Activated CD4-positive, CD25-positive, alpha-beta regulatory T cell (primary cell): ENCODE data around the gene FGF5.
"Not testable (repeated sequence)": the region's sequence is repeated elsewhere in the genome, so short reads cannot be mapped to it uniquely, and the experiment has no call there.

Source experiments
- DNase-seq, 4 experiments: peaks; one replicate each; lab custom pipeline; 2025; lab: John Stamatoyannopoulos, UW

The FGF5 gene, protein sequence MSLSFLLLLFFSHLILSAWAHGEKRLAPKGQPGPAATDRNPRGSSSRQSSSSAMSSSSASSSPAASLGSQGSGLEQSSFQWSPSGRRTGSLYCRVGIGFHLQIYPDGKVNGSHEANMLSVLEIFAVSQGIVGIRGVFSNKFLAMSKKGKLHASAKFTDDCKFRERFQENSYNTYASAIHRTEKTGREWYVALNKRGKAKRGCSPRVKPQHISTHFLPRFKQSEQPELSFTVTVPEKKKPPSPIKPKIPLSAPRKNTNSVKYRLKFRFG

DNA sequence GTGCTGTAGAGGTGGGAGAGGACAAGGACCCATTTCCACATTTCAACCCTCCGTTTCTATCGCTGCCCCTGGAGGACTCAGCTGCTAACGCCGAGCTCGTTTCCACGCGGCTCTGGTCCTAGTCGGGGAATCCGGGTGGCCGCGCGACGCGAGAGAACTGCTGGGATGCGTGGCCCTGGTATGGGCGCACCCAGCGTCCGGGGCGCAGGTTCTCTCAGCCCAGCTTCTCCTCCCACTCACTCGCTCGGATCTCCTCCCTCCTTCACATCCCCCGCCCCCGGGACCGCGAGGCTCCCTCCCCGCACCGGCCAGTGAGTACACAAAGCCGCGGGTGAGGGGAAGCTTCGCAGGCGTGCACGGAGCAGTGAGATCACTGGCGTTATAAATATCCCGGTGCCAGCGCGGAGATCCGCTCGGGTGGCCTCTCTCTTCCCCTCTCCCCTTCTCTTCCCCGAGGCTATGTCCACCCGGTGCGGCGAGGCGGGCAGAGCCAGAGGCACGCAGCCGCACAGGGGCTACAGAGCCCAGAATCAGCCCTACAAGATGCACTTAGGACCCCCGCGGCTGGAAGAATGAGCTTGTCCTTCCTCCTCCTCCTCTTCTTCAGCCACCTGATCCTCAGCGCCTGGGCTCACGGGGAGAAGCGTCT lies at the start of gene FGF5:
TSS of gene FGF5 (plus strand) at position 412 of the 649 bp plus-strand sequence. CDS start at position 573, 161 bp downstream.
- no peak for DNase-seq

DNA sequence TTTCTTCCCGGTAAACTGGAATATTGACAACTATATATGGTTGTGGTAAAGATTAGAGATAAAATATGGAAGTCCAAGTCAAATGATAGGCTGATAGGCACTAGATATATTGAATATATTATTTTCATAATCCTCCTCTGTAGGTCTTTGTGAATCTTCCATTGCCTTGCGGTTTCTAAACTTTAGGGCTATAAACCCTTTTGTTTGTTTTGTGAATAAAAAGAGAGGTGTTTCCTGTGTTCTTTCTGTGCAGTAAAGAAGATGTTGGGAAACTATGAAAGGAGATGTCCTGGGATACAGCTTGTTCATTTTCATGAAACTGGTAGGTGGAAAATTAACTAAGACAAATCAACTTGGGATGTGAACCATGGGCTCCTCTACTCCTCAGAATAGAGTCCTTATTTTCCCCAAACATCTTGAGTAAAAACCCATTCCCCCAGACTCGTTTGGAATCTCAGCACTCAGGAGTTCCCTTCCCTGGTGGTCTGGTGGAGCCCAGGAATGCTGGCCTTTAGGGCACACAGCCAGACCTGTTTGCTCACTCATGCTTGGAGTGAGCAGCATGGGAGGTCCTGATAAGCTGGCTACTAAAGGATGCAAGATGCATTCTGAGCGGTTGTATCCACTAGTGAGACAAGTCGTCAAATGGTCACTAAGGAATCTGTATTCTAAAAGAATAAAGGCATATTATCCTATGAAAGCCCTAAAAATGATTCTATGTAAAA lies 47.0 kb upstream of the FGF5 start:
- no peak for DNase-seq

DNA sequence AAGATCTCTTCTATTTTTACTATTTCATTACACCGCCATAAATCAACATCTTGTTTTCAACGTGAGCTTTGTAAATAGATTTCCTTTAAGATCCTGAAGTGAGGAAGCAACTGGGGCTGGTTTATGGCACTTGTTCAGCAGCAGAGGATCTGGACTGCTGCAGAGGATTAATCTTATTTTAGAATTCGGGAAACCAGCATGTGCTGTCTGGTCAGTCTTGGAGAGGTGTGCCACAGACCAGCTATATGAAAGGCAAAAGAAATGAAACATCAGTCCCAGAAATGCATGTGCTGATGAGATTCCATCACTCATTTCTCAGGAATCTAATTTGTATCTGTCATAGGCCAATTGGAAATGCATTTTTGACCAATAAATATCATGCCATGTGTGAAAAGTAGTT lies 45.8 kb upstream of the FGF5 start:
- DNase-seq = no peak

DNA sequence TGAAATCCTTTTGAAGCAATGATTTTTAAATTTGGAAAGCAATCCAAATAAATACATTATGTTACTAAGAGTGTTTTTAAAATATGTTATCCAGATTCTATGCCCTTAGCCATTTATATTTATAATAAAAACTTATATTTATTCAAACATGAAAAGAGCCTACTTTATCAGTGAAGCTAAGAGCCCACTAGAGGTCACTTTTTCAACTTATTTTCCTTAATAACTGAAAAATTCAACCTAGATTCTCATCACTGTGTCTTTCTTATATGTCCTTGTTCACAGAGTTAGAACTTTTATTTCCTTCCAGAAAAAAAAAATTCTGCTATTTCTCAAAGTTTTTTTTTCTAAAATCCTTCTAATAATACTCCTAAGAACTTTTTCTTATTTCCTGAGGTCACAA lies 45.3 kb upstream of the FGF5 start:
- DNase-seq = no peak

DNA sequence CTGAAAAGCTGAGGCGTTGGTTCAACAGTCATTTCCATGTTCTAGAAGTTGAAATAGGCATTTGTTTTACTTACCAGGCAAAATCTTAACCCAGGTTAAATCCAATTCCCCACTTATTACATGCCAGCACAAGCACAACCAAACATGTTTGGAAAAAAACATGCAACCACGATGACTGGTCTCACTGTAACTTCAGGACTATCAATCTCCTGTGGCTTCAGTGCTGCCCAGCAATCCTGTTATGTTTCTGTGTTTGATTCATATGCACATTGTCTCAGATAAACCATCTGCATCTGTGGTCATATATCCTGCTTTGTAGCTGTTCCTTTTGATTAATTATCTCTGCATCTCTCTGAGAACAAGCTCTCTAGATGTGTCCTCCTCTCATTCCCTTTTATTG lies 40.9 kb upstream of the FGF5 start:
- DNase-seq = no peak

DNA sequence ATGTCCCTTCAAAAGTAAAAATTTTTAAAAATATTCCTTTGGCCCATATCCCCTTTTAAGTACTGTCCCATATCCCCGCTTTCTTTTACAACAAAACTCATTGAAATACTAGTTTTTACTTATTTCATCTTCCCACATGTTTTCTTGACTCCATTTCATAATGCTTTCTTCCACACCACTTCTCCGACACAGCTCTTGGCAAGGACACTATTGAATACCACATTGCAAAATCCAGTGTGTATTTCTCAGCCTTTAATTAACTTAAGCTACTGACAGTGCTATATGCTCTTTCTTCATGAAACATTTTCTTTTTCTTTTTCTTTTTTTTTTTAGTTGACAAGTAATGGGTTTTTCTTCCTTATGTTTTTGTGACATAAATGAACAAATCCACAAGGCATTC lies 40.4 kb upstream of the FGF5 start:
- no peak for DNase-seq

DNA sequence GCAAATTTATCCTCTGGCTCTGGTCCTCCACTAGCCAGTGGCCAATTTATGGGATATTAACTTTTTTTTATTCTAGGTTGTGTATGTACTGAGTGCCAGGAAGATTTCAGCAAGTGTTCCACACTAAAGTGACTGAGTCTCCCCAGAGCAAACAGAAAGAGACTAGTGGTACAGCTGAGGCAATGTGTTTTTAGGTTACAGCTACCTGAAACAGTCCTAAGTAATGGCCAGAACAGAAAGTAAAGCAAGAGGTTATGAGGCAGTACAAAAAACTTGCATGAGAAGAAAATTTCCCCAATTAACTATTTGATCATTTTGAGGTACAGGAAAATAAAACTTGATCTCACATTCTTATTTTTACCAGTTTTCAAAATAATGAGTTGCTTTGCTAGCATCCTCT lies 38.0 kb upstream of the FGF5 start:
- DNase-seq = no peak

DNA sequence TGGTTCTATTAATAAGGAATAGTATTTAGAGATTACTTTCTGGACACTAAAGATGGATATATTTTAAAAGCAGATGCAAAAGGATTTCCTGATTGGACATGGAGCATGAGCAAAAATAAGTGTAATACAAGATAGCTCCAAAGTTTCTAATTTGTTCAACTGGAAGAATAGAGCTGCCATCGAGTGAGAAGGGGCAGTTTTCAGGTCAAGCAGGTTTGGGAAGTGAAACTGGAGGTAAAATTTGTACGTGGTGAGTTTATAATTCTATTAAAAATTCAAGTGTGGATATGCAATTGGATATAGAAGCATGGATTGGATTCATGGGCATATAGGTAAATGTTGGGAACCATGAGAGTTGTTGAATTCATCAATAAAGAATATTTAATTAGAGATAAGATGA lies 37.3 kb upstream of the FGF5 start:
- no peak for DNase-seq

DNA sequence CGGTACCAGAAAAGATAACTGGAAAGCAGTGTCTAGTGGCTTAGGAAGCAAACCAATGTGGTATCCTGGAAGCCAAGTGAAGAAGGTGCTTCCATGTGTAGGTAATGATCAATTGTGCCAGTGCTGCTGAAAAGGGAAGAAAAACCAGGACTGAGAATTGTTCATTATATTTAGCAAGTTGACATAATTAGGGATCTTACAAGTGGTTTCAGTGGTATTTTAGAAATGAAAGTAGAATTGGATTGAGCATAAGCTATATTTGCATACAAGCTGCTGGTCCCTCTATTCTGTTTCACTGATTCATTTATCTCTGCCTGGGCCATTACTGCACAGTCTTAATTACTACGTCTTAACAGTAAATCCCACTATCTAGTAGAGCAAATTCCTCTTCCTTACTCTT lies 36.9 kb upstream of the FGF5 start:
- no peak for DNase-seq

DNA sequence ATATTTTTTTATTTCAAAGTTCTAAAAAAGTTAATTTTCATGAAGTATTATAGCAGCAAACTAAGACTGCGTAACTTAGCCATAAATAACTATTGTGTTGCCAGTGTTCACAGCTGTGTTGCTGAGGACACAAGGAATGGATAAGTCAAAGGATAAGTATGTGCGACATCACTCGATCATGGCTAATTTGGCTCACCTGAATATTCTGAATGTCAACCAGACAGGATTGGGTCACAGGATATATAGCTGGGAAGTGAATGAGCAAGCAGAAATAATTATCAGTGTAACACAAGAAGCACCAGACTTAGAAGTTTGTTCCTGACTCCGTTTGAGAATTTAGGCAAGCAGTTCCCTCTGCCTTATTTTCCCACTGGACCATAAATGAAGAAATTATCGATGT lies 35.3 kb upstream of the FGF5 start:
- no peak for DNase-seq

DNA sequence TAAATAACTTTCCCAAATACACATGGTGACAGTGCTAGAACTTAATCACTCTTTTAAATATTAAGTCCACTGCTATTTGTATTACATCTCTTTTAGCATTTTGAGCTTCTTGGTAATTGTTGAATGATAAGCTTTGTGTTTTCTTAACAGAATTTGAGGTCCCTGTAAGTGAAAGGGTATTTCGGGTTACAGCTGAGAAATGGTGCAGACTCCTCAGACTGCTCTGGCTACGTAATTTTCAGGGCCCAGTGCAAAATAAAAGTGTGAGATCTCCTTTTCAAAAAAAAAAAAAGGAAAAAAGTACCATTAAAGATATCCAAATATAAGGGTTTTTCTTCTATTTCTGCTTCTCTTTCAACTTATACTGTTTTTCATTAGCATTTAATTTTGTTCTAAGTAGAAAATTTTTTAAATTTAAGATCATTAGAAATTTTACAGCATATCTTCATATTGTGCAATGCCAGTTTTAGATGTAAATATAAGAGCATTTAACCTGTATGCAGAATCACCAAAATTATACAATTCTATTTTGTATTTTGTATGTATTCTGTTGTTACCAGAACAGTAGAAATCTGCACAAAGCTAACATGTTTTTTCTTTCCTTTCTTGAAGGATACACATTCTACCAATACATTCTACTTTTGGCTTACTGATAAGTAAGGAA lies 33.6 kb upstream of the FGF5 start:
- DNase-seq = no peak

DNA sequence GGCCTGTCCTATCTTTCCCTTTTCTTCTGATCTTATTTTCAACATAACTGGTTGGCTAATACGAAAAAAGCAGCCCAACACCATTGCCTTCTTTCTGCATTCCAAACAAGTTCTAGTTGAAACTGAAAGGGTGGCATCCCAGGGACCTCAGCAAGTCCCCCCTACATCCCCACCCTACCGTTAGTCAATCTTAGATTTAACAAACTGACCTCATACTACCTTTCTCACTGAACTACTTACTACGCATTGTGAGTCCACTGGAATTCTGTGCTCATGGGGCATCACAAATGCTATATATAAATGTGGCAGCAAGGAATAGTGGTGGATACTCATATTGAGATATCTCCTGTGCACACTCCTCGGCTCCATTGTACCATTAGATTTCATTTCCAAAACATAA lies 33.1 kb upstream of the FGF5 start:
- DNase-seq = no peak

DNA sequence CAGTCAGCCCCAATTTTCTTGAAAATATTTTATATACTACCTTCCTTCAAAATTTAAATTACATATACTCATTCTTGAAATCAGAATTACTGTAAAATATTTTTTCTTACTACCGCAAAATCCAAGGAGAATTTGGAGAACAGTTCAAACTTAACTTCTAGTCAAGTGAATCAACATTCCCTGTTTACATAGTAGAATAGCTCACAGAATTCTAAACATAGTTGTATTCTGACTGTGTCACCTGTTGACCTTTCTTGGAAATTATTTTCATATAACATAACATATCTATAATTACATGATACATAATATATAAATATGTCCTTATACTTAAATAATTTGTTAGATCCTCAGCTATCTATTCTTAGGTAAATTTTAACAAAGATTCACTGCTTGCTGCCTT lies 31.0 kb upstream of the FGF5 start:
- DNase-seq = no peak

DNA sequence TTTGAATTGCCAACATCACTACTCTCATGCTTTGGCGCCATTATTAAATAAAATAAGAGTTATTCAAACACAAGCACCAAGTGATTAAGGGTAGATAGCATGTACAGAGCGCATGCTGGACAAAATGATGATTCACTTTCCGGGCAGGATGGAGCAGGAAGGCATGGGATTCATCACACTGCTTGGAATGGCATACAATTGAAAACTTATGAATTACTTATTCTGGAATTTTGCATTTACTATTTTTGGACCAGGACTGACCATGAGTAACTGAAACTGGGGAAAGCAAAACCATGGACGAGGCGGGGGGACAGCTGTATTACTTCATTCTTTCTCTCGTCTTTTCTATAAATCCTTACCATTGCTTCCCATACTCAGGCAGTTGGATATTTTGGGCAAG lies 28.5 kb upstream of the FGF5 start:
- DNase-seq = no peak

DNA sequence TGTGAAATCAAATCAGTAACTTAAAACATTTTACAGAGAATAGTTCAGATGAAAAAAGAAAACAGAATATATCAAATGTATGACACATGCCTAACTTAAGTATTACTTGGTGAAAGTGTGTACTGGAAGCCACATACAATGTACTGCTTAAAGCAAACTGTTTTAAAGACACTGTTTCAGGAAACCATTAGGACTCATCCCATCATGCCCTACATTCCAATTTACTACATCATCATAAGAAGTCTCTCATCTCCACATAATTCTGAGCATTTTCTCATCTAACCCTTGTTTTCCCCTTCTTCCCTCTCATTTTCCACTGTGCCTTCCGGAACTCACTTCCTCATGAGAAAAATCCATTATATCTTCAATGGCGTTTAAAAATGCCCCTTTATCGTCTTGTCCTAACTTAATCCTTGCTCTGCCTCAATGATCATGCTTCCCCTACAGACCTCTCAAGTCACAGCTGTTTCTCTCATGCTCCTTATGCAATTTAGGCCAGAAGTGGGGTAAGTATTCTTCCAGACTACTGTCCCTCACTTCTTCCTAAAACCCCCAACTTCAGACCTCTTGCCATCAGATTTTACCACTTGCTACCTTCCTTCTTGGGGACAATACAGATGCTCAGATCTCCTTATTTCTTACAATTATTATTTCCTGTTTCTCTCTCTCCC lies 26.8 kb upstream of the FGF5 start:
- no peak for DNase-seq

DNA sequence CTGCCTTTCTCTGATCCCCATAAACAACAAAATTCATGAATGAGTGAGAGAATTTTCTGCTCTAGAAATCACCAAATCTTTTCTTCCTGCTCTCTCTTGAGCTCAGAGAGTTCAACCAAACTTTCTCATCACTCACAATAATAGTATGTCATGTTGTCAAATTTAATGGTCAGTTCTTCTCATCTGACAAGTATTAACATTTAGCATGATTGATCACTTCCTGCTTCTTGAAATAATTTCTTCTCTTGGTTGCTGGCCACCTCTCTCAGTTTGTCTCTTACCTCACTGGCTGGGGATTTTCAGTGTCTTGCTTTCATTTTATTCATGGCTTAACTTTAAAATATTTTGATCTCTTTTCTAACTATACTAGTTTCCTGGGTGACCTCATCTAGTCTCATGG lies 25.5 kb upstream of the FGF5 start:
- DNase-seq = no peak

DNA sequence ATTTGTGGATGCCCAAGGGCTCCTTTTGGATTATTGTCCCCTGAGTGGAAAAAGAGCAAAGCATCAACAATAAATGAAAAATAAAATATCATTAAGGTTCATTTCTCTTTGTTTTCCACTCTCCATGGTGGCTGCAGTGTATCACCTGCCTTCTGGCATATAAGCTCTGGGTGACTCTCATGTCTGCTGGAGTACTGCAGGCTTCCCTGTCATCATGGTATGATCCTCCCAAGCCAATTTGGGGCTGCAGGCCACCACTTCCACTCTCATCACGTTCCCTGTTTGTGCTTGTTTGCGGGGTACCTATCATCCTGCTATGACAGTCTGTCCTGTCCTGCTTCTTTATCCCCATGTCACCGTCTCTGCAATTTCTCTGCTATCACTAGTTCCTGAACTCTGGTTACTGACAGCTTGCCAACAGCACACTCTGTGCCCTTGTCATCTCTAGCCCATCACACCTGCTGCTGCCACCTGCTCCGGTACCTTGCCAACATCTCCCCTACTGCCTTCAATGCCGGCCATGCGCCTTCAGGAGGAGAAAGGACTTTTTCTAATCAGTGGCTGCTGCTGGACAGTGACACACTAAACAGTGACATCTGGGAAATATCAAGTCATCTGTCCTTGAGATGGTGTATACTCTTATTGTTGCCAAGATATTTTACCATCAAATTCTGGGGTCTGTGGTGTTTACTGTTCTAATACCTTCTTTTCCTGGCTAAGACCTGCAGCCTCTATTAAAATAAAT lies 23.0 kb upstream of the FGF5 start:
- DNase-seq = no peak

DNA sequence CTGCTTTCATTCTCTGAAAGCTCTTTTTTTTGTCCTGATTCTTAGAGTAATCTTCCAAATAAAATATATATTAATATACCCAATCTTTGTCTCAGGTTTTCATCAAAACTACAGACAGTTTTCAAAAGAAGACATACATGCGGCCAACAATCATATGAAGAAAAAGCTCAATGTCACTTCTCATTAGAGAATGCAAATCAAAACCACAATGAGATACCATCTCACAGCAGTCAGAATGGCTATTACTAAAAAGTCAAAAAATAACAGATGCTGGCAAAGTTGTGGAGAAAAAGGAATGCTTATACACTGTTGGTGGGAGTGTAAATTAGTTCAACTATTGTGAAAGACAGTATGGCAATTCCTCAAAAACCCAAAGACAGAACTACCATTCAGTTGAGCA lies 19.0 kb upstream of the FGF5 start:
- not testable (repeated sequence) for DNase-seq

DNA sequence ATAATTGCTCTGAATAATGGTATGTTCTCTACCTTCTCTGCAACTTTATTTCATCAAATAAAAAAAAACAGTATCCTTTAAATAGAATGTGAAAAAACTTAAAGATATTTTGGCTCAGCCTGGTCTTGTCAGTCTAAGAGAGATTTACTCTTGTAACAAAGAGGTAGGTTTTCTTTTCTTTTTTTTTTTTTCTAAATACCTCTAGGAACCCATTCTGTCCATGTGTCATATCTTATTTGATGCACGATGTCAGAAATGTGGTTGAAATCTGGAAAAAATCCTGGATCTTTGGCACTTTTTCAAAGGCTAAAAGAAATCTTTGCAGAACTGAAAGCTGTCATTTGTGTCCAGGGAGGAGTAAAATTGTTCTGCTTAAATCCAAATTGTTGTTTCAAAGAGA lies 17.3 kb upstream of the FGF5 start:
- DNase-seq = no peak

DNA sequence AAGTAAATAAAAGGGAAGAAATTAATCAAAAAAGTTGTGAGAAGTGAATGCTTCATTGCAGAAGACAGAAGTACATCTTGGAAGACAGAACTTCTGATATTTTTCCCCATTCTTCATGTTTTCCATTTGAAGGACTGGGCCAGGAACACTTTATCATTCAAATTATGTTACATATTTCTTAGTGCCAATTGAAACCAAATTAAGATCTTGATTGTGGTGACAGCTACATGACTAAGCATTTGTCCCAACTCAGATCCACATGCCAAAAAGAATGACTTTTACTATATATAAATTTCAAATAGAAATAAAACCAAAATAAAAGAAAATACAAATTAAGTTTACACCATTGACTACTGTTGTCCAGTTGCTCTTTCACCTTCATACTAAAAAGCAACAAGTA lies 14.0 kb upstream of the FGF5 start:
- no peak for DNase-seq

DNA sequence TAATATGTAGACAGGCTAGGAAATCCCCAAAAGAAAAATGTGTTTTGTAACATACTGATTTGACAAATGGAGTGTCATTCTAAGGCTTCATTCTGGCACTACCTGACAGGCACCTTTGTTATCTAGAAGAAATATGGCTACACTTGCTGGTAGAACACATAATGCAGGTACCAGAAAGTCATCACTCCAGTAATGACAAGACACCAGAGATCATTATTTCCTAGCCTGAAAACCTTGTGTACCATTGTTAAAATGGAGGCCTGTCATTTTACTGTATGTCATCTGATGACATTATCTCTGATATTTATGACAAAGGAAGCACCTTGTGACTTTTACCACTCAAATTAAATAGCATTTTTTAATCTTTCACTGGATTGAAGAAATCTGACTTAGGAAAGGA lies 13.5 kb upstream of the FGF5 start:
- no peak for DNase-seq

DNA sequence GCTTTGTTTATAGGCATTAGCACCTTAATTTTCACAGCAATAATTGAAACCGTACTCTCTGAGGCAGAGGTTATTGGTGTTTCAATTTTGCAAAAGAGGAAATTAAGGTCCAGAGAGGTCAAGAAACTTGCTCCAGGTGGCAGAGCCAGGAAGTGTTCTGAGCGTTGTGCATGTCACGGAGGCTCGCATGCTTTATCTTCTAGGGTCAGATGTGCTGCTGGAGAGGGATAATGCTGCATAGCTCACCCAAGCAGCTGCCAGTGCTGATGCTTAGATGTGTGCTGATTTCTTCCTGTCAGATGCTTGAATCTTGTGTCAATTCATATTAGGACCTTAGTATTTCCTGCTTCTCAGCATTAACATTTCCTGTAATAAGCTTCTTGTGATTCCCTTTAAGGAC lies 13.0 kb upstream of the FGF5 start:
- DNase-seq = no peak
